ENCODE measurements around the gene CXCL17.

GRCh38 chr19:42422901-42423461 lies 19.8 kb downstream of the CXCL17 start:
- TF ChIP-seq, protein P1, sequence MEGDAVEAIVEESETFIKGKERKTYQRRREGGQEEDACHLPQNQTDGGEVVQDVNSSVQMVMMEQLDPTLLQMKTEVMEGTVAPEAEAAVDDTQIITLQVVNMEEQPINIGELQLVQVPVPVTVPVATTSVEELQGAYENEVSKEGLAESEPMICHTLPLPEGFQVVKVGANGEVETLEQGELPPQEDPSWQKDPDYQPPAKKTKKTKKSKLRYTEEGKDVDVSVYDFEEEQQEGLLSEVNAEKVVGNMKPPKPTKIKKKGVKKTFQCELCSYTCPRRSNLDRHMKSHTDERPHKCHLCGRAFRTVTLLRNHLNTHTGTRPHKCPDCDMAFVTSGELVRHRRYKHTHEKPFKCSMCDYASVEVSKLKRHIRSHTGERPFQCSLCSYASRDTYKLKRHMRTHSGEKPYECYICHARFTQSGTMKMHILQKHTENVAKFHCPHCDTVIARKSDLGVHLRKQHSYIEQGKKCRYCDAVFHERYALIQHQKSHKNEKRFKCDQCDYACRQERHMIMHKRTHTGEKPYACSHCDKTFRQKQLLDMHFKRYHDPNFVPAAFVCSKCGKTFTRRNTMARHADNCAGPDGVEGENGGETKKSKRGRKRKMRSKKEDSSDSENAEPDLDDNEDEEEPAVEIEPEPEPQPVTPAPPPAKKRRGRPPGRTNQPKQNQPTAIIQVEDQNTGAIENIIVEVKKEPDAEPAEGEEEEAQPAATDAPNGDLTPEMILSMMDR (IDR thresholded peaks at IDR 0.05): no peak
- TF ChIP-seq EP300 (IDR thresholded peaks at IDR 0.05): no peak
- TF ChIP-seq POLR2A (IDR thresholded peaks at IDR 0.05): no peak

Measured in sigmoid colon (tissue), 4 donors.